ENCODE measurements around the gene NFATC1.

DNA sequence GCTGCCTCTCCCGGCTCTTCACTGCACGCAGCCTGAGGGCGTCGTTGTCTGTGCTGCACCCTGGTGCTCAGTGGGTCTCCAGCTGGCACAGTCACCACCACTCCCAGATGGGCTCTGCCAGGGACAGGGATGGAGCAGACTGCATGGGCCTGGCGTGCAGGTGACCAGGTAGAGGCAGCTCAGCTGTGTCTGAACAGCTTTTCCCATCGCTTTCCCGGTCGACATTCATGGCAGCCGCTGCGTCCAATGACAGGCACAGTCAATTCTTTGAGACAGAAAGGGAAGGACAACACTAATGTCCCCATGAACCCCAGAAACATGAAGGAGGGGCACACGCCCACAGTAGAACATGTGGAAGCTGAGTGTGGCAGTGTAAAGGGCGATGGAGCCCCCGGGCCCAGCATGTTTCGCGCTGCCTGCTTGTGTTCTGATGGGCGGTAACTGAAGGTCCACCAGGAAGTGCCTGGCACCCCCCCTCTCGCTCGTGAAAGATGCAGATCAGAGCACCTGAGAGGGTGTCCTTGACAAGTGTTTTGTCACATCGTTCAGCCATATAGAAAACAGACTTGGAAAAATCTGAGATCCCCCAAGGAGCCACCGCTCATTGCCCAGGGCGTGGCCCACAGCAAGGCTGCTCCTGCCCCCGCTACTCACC, 122.4 kb downstream of the NFATC1 start:
- no peak for TF ChIP-seq SMC3 (IDR thresholded peaks at IDR 0.05; ENCODE audit: low read depth, low read length)
- TF ChIP-seq, protein P1, sequence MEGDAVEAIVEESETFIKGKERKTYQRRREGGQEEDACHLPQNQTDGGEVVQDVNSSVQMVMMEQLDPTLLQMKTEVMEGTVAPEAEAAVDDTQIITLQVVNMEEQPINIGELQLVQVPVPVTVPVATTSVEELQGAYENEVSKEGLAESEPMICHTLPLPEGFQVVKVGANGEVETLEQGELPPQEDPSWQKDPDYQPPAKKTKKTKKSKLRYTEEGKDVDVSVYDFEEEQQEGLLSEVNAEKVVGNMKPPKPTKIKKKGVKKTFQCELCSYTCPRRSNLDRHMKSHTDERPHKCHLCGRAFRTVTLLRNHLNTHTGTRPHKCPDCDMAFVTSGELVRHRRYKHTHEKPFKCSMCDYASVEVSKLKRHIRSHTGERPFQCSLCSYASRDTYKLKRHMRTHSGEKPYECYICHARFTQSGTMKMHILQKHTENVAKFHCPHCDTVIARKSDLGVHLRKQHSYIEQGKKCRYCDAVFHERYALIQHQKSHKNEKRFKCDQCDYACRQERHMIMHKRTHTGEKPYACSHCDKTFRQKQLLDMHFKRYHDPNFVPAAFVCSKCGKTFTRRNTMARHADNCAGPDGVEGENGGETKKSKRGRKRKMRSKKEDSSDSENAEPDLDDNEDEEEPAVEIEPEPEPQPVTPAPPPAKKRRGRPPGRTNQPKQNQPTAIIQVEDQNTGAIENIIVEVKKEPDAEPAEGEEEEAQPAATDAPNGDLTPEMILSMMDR (IDR thresholded peaks at IDR 0.05): no peak
- no peak for TF ChIP-seq POLR2AphosphoS5 (IDR thresholded peaks at IDR 0.05; ENCODE audit: low read depth, low read length)
- TF ChIP-seq CHD2 (IDR thresholded peaks at IDR 0.05; ENCODE audit: low read length, partially characterized antibody): no peak
- no peak for TF ChIP-seq TAF1 (IDR thresholded peaks at IDR 0.05; ENCODE audit: borderline replicate concordance, low read depth, low read length)
- no peak for TF ChIP-seq YY1 (IDR thresholded peaks at IDR 0.05; ENCODE audit: low read depth)
- no peak for TF ChIP-seq MEF2A (IDR thresholded peaks at IDR 0.05; ENCODE audit: borderline replicate concordance, low read depth)
- TF ChIP-seq RXRA (IDR thresholded peaks at IDR 0.05; ENCODE audit: borderline replicate concordance, low read depth): no peak
- TF ChIP-seq EP300 (IDR thresholded peaks at IDR 0.05; ENCODE audit: borderline replicate concordance in 1 of 2, low read depth in 1 of 2, low read length in 1 of 2): no peak
- TF ChIP-seq, protein P2, sequence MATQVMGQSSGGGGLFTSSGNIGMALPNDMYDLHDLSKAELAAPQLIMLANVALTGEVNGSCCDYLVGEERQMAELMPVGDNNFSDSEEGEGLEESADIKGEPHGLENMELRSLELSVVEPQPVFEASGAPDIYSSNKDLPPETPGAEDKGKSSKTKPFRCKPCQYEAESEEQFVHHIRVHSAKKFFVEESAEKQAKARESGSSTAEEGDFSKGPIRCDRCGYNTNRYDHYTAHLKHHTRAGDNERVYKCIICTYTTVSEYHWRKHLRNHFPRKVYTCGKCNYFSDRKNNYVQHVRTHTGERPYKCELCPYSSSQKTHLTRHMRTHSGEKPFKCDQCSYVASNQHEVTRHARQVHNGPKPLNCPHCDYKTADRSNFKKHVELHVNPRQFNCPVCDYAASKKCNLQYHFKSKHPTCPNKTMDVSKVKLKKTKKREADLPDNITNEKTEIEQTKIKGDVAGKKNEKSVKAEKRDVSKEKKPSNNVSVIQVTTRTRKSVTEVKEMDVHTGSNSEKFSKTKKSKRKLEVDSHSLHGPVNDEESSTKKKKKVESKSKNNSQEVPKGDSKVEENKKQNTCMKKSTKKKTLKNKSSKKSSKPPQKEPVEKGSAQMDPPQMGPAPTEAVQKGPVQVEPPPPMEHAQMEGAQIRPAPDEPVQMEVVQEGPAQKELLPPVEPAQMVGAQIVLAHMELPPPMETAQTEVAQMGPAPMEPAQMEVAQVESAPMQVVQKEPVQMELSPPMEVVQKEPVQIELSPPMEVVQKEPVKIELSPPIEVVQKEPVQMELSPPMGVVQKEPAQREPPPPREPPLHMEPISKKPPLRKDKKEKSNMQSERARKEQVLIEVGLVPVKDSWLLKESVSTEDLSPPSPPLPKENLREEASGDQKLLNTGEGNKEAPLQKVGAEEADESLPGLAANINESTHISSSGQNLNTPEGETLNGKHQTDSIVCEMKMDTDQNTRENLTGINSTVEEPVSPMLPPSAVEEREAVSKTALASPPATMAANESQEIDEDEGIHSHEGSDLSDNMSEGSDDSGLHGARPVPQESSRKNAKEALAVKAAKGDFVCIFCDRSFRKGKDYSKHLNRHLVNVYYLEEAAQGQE (IDR thresholded peaks at IDR 0.05; ENCODE audit: low read depth, low read length): no peak
- TF ChIP-seq FOXJ3 (CRISPR knock-in tag; IDR thresholded peaks at IDR 0.05): no peak
